Colon (tissue), 2 donors: Measurements from ENCODE around the gene IGF2.

Experiments used
- FAIRE-seq: peaks from 2 replicates; lab custom pipeline; 2012; peaks lifted over from hg19 to GRCh38; lab: Jason Lieb, UNC
- donor health status: control.
- donor health status: control.

IGF2 gene

DNA sequence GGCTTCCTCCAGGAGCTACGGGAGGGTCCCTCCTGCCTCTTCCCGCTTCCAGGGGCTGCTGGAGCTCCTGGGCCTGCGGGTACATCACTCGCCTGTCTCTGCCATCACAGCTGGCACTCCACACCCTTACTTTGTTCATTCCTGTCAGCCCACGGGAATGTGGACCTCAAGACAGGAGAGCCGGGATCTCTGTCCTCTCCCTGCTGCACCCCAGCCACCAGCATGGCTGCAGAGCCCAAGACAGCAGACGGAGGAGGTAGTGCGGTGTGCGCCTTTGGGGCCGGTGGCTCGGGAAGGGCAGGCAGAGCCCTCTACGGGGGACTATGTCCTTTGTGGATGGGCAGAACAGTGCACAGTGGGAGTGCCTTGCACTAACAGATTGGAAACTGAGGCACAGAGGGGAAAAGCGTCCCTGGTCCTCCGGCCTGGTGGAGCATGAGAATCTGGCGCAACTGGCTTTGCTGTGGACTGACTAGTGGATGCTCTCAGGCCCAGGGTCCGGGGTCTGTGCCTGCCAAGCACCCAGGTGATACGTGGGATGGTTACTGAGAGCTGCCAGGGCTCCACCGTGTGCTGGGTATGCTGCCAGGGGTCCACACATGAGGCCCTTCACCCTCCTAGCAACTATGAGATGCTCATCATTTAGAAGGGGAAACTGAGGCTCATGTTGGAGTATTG lies 47.3 kb downstream of the IGF2 start:
- FAIRE-seq = no peak

DNA sequence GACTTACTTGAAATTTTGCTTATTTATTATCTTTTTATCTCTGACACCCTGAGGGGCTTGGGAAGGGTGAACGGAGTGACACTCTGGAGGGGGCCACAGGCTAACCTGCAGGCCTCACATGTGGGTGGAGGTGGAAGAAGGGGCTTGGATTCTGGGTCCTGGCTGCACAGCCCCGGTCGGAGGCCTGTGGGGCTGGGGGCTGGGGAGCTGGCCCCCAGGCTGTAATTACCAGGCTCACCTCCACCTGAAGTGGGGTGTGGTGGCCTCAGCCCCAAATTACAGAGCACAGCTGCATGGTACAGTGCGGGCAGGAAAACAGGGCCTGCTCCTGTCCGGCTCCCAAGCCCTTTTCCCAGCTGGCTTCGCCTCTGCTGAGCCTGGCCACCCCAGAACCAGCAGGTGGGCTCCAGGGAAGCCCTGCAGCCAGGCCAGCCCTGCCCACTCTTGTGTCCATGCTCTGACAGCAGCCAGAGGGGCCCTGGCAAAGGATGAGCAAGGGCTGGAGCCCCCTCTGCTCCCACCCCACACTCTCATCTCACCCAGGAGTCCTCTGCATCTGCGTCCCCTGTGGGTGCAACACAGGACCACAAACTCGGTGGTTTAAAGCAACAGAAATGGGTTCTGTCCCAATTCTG lies 48.0 kb downstream of the IGF2 start:
- no peak for FAIRE-seq

DNA sequence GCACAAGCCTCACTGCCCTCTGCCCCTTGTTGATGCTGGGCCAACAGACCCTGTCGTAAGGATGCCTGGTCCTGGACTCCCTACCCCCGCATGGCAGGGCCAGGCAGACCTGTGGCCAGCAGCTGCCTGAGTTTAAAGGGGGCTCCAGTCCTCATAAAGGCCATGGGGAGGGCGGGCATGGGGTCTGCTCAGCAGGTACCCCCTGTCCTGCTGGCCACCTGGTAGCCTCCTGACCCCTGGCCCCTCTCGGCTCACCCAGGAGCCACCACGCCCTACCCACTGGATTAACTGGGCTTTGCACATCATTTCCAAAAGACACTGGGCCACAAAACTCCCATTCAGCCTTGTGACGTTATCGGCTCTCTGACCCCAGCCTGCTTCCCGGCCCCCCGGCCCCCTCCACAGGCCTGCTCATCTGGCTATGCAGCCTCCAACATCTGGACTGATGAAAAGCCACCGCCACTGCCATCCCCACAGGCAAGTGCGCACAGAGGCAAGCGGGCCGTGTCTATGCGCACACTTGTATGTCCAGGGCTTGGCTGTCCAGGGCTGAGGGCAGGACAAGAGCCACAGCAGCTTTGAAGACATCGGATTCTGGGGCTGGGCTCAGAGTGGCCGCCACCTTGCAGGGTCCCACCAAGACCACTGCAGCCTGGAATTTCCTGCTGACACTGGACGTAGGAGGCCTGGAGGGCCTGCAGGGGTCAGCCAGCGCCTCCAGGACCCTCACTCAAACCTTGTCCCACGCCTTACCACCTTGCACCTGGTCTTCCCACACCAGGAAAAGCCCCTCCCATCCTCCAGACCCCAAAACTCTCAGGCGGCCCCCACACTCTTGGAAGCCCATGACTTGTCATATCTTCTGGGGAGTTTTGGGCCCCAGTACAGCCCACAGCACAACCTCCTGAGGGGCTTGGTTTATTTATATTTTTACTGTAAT lies 48.7 kb downstream of the IGF2 start:
- FAIRE-seq = no peak

DNA sequence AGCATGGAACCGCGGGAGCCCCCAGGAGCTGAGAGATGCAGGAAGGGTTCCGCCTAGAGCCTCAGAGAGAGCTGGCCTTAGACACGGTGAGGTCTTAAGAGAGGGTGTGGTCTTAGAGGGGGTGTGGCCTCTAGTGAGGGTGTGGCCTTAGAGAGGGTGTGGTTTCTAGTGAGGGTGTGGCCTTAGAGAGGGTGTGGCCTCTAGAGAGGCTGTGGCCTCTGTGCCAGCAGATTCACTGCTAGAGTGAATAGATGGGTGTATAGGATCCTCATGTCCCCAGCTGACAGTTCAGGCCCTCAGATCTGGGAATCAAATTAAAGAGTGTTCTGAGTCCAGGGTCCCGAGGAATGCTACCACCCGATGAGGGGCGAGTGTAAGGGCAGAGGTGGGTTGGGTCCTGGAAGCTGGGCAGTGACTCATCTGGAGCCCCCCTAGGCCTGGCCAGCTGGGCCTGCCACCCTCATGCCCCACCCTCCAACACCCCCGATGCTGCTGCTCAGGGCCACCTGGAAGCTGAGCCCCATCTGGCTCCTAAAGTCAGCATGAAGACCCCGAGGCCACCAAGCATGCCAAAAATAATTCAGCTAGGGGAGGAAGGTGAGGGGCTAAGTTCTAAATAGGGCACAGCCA lies 49.5 kb downstream of the IGF2 start:
- FAIRE-seq = no peak

DNA sequence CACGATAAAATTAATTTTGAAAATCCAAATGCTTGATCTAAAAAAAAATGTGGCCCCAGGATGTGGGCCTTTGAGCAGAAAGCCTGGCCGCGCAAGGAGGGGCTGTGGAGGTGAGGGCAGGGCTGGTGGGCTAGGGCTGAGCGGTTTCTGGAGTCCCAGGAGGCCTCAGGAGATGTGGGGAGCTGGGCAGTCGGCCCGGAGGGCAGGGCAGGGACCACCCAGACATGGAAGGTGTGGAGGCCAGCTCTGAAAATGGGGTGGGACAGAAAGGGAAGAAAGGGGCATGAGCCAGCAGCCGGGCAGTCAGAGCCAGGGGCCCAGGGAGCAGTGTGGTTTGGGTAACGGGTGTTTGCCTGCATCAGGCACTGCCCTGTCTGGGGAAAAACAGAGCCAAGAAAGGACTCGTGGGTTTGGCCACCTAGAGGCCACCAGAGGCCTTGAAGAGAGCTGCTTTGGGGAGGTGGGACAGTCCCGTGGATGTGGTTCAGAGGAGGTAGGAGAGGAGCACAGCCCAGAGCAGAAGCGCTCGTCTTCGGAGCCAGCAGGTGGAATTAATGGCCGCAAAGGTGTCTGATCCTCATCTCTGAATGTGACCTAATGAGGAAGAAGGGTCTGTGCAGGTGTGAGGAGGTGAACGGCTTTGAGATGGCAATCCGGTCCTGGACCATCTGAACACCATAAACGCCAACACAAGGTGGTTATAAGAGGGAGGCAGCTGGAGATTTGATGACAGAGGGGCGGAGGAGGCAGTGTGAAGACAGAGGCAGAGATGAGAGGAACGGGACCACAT lies 50.2 kb downstream of the IGF2 start:
- no peak for FAIRE-seq

DNA sequence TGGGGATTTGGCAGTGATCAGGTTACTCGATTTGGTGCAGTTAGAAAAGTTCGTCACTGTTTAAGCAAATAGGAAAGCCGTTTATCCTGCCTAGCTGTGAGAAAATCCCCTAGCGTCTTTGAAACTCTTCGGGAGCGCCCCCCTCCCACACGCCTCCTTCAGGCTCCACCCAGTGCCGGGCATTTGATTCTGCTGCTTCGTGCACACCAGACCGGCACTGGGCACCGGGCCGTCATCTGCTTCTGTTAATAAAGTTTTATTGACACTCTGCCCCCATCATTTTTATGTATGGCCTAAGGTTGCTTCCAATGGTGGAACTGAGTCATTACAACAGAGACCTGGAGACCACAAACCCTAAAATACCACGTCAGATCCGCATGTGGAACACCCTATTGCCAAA lies 50.9 kb downstream of the IGF2 start:
- no peak for FAIRE-seq

DNA sequence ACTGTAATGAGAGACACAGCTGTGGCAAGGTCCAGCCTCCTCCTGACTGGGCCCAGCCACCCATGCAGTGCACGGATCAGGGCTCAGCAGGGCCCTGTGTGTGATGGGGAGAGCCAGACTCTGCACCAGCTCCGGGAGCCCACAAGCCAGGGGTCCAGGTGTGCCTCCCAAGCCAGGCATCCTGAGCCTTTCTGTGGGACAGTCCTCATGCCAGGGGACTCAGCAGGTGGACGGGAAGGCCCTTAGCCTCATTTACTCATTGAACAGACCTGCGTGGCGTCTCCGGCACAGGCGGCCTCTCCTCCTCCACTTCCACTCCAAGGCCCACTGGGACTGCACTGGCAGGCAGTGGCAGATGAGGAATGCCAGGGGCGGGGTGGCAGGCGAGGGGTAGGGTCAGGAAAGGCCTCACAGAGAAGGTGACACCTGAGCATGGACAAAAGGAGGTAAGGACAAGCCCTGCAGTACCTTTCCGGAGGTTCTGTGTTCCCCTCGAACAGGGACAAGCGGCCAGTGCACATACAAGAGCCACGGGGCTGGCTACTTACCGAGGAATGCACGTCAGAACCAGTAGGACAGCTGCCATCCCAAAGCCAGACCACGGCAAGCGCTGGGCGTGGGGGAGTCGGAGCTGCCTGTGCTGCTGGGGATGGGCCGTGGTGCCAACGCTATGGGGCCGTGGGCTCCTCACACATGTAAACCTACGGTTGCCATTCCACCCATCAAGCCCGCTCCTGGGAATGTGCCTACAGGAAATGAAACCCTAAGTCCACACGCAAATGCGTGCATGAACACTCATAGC lies 52.7 kb downstream of the IGF2 start:
- no peak for FAIRE-seq

DNA sequence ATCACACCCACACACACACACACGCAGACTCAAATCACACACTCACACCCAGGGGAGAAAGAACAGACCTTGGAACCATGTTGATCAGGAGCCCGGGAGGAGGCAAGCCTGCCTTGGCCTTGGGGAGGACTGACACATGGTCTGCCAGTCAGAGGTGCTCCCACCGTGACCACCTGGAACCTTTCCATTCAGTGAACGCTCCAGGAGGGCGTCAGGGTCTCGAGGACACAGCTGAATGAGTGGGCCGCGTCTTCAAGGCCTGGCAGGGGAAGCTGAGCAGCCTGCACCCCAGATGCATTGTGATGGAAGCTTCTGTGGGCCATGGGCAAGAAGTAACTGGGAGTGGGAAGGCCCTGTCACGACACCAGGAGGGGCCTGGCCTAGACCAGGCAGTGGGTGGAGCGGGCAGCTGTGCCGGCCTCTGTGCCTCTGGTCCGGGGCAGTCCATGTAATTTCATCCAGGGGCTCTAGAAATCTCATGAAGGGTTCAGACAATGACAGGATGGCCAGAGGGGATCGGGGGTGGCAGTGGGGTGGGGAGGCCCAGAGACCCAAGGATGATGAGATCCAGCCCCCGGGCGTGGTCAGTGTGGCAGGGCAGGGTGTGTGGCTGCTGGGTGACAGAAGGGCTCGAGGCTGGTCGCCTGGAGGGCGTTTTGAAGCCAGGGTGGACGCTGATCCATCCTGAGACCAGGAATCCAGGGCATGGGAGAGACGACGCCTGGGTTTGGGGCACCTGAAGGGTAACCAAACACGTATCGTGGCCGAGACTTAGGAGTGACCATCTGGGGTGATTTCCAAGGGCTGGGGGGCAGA lies 53.7 kb downstream of the IGF2 start:
- no peak for FAIRE-seq

DNA sequence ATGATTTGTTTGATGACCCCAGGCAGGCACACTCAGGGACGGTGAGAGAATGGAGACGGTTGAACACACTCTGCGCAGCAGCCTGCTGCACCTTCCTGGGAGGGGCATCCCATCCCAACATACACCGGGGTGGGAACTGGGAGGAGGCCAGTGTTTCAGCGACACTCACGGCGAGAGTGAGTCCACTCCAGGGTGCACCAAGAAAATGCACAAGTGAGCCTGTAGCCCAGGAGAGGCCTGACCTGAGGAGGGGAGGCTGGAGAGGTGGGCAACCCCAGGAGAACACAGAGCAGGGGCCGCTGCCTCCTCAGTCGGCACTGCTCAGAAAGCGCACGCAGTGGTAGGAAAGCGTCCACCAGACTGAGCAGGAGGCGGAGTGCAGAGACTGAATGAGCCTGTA lies 54.5 kb downstream of the IGF2 start:
- FAIRE-seq = no peak
